Stimulated activated CD4-positive, alpha-beta T cell treated with anti-CD3 and anti-CD28 coated beads, Interleukin-4, amount 100 ng/mL, for 48 hours (primary cell): ENCODE results near the gene NR6A1.
A peak's percentile ranks its signal among the peaks of the same experiment; 100 is the strongest.
"Not testable (repeated sequence)": the region's sequence is repeated elsewhere in the genome, so short reads cannot be mapped to it uniquely, and the experiment has no call there.

Experiments used
- DNase-seq, 2 donors: peaks; one replicate each; pipeline ENCODE4 v3.0.0-alpha.2; 2020; ENCODE audit warnings: low read depth in 2 of 2

The NR6A1 gene

GRCh38 chr9:124776954-124777648, 6.0 kb upstream of the NR6A1 start, which contains the start of gene OLFML2A:
Gene OLFML2A, plus strand, starts transcription at chr9:124777133. Its CDS starts 138 bp downstream, at chr9:124777271.
- DNase-seq = peak in 1 of 2 donors; percentile 24

DNA sequence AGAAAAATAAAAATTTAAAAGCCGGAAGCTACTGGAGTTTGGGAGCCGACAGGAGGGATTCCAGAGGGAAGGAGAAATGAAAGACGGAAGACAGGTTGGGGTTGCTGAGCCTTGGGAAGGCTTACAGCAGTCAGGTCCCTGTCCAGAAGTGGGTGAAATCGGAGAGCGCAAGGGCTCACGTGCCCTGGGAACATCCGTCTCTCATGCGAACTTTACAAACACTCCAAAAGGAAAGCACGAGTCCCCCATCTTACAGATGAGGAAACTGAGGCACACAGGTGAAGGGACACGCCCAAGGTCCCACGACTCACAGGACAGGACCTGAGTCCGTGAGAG, 5.5 kb upstream of the NR6A1 start:
- no peak for DNase-seq

- peak; percentile 77 to 92 for DNase-seq
These were observed 3.2 kb upstream of the NR6A1 start for GRCh38 chr9:124774129-124774978.

GRCh38 chr9:124773473-124774128, 2.5 kb upstream of the NR6A1 start:
- DNase-seq = no peak

GRCh38 chr9:124772877-124773276, 1.8 kb upstream of the NR6A1 start:
- DNase-seq = not testable (repeated sequence)

- peak in 1 of 2 donors; percentile 25 for DNase-seq
These were observed 962 bp upstream of the NR6A1 start for GRCh38 chr9:124771867-124772679.

GRCh38 chr9:124770359-124771020, 621 bp downstream of the NR6A1 start:
- no peak for DNase-seq

DNA sequence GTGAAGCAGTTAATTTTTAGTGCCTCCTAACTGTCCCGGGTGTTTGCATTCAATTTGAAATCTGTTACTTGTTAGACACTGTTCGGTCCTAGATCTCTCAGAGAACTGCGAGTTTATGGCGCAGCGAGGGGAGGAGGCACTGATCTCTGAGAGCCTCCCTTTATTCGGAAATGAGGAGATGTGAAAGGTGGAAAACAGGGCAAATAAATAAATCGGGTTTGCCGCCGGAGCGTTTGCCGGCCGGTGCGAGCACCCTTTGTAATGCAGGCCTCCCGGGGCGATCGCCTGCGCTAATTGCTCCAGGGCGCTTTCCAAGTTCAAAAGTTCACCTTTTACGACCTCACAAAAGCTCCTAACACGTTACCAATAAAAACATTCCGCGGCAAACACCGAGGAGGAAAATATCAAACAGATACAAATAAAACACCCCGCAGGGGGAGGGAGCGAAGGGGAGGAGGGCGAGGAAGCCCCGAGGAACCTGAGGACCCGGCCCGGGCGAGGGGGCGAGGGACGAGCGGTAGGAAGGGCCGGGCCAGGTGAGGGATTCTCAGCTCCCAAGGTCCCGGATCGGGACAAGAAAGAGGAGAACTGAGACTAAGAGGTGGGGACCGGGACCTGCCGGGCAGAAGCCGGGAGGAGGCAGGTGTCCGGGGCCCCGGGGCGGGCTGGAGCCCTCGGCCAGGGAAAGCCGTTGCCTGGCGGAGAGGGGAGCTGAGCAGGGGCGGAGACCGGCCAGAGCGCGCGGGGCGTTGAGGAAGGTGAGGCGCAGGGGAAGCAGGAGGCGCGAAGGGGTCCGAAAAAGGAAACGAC, 1.4 kb downstream of the NR6A1 start:
- DNase-seq = no peak

- no peak for DNase-seq
These were observed 2.2 kb downstream of the NR6A1 start for GRCh38 chr9:124768750-124769548.

DNA sequence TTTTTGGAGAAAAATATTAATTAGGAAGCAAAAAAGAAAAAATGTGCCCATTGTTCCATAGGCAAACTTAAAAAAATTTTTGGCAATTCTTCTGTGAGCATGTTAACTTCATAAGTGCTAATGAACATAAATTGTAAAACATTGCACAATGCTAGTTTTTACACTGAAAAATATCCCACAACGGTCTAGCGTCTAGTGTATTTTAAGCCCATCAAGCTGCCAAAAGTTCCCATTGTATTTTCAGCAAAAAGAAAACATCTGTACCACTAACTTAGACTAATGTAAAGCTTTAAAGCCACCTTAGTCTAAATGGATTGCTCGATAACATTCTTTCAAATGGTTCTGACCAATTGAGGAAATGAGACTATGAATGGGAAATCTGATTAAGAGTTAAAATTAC, 2.8 kb downstream of the NR6A1 start:
- DNase-seq = no peak

GRCh38 chr9:124767821-124768220, 3.3 kb downstream of the NR6A1 start:
- no peak for DNase-seq

GRCh38 chr9:124766815-124767554, 4.1 kb downstream of the NR6A1 start:
- no peak for DNase-seq

GRCh38 chr9:124766326-124766725, 4.8 kb downstream of the NR6A1 start:
- no peak for DNase-seq

GRCh38 chr9:124765439-124765835, 5.7 kb downstream of the NR6A1 start:
- DNase-seq = no peak

DNA sequence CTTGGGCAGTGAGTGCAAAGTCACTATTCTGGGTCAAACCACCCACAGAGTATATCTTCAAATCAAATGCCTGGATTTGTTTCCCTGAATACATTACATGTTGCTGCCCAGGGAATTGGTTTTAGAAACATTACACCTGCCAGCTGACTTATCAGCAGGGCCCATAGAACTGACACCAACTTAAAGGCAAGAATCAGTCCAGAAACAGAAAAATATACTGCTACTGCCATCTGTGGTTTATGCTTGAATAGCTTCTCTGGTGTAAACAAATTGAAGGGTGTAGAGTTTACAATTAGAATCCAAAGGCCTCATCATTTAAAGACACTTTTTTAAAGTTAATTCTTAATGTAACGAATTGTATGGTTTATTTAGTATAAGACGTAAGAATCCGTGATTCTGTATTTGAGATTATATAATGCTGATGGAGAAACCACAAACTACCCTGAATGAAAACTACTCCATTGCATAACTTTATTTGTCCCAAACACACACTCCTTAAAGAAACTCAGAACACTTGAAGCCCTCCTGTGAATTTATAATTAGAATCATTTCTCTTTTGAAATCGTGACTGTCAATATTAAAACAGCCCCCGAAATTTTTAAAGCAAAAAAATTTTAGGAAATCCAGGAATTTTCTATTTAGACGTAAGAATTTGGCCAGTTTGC, 6.2 kb downstream of the NR6A1 start:
- DNase-seq = no peak

DNA sequence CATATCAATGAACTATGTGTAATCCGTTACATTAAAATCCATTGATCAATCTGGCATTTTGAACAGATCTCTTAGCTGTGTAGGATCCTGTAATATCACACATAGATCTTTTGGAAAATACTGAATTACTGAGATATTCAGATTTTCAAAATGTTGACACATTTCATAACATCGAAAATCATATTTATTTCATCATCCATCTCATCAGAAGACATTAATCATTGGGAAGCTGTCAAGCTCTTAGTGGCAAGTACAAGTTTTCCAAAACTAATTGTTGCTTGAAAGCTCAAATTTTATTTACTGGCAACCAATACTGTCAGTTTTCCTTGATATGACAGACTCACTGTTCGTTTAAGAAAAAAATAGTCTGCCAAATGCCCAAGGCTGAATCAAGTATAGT, 8.5 kb downstream of the NR6A1 start:
- no peak for DNase-seq

- no peak for DNase-seq
These were observed 9.4 kb downstream of the NR6A1 start for GRCh38 chr9:124761710-124762109.

GRCh38 chr9:124761196-124761595, 9.9 kb downstream of the NR6A1 start:
- no peak for DNase-seq
